22Rv1 (cell line): ENCODE measurements around the gene TUBA8.
"Not testable (repeated sequence)": the region's sequence is repeated elsewhere in the genome, so short reads cannot be mapped to it uniquely, and the experiment has no call there.

Source experiments
- H3K27ac ChIP-seq: fragments of 450-650 bp; 2 replicates; pipeline ENCODE4 v1.5.1; 2017
- ZFX ChIP-seq: fragments of 450-650 bp; IDR thresholded peaks from 2 replicates; pipeline ENCODE4 v1.6.1; 2017; ENCODE audit warnings: antibody characterized with exemption, borderline replicate concordance
- TF ChIP-seq, protein P1 (sequence below): fragments of 450-650 bp; IDR thresholded peaks from 2 replicates; pipeline ENCODE4 v1.5.1; 2017; ENCODE audit warnings: mild to moderate bottlenecking

Gene TUBA8

DNA sequence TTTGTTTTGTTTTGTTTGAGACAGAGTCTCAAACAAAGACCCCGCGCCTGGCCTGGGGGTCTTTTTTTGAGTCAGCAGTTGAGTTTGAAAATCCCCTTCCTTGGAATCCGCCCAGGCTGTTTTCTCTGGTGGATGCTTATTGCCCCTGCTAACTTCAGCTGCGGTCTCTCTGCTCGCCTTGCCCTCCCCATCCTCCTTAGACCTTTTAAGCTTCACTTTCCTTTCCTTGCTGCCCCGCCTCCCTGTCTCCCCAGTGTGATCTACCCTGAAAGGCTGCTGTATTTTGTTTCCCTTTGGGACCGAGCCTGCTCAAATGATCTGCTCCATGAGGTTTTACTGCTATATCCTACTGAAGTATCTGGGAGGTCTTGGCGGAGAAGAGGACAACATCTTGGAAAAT is 41.9 kb downstream of the TUBA8 start:
- H3K27ac ChIP-seq: no peak overlapping the region

DNA sequence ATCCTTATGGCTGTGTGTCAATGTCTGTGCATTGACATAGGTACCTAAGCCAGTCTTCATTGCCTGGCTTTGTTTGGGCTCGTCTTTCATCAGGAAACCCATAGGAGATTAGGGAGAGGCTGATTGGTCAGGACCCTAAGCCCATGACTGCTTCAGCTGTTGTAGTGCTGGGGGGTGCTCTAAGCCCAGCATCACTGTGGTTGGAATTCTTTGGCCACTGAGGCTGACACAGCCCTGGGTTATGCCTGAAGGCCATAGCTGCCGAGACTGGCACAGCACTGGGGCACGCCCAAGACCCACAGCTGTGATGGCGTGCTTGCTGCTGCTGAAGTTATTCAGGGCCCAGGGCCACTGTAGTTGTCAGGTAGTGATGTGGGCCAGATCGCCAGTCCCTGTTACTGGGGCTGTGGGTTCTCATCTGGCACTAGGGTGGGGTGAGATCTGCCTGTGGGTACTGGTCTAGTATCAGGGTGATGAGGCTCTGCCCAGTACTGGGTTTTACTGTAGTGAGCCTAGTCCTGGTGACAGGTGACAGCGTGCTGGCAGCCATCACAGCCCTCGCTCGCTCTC is 44.3 kb downstream of the TUBA8 start:
- H3K27ac ChIP-seq: no peak overlapping the region
- TF ChIP-seq, protein P1, sequence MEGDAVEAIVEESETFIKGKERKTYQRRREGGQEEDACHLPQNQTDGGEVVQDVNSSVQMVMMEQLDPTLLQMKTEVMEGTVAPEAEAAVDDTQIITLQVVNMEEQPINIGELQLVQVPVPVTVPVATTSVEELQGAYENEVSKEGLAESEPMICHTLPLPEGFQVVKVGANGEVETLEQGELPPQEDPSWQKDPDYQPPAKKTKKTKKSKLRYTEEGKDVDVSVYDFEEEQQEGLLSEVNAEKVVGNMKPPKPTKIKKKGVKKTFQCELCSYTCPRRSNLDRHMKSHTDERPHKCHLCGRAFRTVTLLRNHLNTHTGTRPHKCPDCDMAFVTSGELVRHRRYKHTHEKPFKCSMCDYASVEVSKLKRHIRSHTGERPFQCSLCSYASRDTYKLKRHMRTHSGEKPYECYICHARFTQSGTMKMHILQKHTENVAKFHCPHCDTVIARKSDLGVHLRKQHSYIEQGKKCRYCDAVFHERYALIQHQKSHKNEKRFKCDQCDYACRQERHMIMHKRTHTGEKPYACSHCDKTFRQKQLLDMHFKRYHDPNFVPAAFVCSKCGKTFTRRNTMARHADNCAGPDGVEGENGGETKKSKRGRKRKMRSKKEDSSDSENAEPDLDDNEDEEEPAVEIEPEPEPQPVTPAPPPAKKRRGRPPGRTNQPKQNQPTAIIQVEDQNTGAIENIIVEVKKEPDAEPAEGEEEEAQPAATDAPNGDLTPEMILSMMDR: no peak
- no peak for TF ChIP-seq ZFX

More for the DNA sequence above, 41.9 kb downstream of the TUBA8 start:
- TF ChIP-seq, protein P1: no peak
- no peak for TF ChIP-seq ZFX

DNA sequence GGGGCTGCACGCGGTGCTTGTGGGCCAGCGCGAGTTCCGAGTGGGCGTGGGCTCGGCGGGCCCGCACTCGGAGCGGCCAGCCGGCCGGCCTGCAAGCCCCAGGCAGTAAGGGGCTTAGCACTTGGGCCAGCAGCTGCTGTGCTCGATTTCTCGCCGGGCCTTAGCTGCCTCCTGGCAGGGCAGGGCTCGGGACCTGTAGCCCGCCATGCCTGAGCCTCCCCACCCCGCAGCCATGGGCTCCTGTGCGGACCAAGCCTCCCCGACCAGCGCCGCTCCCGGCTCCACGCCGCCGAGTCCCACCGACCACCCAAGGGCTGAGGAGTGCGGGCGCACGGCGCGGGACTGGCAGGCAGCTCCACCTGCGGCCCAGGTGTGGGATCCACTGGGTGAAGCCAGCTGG is 44.9 kb downstream of the TUBA8 start:
- H3K27ac ChIP-seq: not testable (repeated sequence)

DNA sequence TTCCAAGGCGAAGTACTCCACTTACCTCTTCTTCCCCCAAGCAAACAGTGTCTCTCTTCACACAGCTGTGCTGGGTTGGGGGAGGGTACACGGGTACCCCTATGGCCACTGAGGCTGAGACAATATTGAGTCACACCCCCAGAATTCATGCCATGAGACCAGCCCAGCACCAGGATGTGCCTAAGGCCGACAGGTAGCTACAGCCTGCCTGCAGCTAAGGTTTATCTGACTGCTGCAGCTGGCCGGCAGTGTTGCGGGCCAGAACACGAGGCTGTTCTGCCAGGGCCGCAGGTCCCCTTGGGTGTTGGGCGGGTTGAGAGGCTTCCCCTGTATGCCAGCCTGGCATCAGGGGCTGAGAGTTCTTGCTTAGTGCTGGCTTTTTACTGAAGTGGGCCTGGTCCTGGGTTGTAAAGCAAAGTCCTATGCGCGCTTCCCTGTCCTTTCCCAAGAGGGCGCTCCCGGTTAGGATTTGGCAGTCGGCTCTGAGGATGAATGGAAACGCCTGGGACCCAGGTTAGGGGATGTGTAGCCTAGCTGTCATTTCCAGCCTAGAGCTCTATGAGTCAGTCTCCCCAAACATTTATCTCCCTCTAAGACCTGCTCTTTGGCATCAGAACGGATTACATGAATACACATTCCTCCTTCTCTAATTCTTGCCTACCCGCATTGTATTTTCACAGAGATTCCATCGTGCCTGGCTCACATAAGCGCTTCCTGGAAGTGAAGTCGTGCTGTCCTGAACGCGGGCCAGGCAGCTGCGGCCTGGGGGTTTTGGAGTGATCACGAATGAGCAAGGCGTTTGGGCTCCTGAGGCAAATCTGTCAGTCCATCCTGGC is 46.5 kb downstream of the TUBA8 start:
- no peak for TF ChIP-seq ZFX
- TF ChIP-seq, protein P1: peak; percentile 82
- no peak overlapping the region for H3K27ac ChIP-seq

DNA sequence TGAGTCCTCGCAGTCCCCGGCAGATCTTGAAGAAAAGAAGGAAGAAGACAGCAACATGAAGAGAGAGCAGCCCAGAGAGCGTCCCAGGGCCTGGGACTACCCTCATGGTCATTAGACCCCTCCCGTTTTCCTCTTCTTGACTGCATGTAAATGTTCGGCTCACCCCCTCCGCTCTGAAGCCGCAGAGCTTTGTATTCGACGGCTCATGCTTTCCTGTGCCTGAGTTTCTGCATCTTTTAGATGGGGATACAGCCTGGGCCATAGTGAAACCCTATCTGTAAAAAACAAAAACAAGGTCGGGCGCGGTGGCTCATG is 47.1 kb downstream of the TUBA8 start:
- TF ChIP-seq ZFX: no peak
- TF ChIP-seq, protein P1: no peak
- H3K27ac ChIP-seq: no peak overlapping the region

DNA sequence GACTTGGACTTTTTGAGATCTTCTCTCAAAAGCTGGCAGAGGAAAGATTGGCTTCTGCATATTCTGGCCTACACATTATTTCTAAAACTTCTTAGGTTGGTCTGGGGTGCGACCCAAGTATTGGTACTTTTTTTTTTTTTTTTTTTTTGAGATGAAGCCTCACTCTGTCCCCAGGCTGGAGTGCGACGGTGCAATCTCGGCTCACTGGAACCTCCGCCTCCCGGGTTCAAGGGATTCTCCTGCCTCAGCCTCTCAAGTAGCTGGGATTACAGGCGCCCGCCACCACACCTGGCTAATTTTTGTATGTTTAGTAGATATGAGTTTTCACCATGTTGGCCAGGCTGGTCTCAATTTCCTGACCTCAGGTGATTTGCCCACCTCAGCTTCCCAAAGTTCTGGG is 50.0 kb downstream of the TUBA8 start:
- not testable (repeated sequence) for H3K27ac ChIP-seq

DNA sequence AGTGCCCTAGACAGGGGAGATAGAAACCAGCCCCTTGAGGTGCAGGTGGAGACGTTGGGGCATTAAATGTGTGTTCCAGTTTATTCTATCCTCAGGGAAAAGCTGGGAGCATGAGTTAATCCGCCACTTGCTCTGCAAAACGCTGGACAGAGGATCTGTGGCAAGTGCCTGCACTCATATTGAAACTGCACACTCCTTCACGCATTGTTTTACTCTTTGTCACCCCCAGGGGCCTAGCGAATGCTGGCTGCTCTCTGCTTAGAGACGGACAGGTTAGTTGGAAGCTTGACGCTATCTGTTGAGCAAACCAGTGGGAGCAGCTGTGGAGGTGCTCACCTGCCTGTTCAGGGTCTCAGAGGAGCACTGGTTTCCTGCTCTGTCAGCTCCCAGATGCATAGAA is 53.2 kb downstream of the TUBA8 start:
- H3K27ac ChIP-seq: not testable (repeated sequence)

DNA sequence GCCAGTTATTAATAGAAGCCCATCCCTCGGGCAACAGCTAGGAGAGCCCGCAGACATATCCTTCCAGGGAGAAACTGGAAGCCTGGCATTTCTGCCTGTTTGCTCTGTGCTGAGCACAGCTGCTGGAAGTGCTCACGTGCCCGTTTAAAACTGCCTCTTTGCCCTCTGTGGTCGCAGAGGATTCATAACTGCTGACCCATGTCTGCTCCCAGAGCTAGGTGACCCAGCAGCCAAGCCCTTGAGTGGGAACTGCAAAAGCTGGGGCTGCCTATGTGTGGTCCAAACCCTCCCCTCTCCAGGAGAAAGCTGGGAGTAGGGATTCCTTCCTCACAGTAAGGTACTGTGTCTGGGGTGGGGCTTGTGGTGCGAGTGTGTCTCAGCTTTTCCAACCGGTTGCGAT is 54.0 kb downstream of the TUBA8 start:
- H3K27ac ChIP-seq: not testable (repeated sequence)

DNA sequence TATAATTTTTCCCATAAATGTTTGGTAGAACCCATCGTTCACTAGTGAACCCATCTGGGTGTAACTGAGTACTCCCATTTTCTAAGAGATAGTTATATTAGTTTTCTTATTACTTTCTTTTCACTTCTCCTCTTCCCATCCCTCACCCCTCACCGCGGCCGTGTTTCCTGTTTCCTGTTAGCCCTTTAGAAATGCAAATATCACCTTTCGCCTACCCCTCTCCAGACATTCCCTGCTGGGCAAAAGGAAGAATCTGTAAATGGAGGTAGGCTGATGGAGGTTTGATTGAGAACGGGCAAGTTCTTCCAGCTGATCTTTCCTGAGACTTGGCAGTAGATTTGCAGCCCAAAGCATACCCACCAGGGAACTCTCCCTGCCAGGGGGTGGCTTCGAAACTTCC is 54.7 kb downstream of the TUBA8 start:
- not testable (repeated sequence) for H3K27ac ChIP-seq

DNA sequence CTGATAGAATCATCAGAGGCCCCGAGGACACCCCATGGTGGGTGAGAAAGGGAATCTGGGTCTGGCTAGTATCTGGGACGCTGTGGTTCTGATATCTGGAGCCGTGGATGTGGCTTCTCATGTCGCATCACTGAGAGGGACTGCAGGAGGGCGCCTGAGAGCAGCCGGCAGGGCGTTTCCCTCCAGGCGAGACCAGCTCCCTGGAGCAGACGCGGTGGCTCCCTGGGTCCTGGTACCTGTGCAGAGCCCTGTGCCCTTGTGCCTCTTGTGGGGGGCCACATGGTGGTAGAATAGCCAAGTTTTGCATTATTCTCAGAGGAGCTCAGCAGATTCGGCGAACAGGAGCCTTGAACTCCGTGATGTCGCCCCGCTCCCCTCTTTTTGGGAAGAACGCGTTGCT is 59.7 kb downstream of the TUBA8 start:
- not testable (repeated sequence) for H3K27ac ChIP-seq

DNA sequence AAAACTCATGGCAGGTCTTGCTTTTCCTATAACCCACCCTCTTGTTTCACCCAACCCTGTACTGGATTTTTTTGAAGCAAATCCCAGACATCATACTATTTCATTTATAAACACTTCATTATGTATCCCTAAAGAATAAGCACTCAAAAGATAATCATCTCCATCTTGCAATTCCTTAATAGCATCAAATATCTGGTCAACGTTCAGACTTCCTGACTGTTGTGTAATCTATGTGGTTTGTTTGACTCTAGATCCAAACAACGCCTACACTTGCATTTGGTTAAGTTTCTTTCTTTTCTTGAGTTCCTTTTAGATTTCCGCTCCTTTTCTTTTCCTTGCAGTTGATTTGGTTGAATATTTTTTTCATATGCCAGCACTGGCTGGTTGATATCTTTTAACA is 61.6 kb downstream of the TUBA8 start:
- H3K27ac ChIP-seq: not testable (repeated sequence)

DNA sequence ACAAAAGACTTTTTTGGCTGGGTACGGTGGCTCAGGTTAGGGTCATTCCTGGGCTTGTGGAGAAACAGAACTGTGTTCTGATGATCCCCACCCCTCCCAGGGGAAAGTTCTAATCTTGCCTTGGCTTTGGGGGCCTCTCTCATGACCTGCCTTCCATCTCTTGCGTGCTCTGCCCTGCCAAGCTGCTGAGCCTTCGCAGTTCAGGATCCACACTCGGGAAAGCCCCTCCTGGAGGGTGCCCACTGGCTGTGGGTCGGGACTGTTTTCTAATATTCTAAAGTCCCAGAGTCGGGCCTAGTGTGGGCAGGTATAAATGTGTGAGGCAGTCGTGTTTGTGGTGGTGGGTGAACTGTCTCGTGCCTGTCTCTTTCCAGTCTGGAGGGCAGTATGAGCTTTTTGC is 62.2 kb downstream of the TUBA8 start:
- not testable (repeated sequence) for H3K27ac ChIP-seq

DNA sequence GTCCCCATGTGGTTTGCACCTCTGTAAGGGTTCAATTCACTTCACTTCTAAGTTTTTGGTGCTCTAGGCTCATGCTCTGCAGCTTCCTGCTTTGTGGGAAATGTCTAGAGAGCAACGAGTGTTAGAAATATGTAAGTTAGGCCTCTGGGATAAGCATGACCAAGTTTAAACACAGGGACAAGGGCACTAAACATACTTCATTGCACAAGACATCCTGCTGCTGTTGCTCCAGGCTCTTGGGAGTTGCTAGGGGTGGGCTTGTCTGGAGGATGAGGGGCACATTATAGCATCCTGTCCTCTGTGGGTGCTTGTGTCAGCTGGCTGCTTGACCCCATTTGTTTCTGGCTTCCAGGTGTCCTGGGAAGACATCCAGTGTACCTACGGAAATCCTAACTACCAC is 62.8 kb downstream of the TUBA8 start:
- not testable (repeated sequence) for H3K27ac ChIP-seq
